ENCODE measurements around the gene HSH2D. TPM values are rescaled to one million over a fixed set of nuclear protein-coding genes. Genes with fewer than 3 reads are reported as not detected.

HSH2D gene
- polyA plus RNA-seq, 1 donor: 0.30 TPM

Other genes starting within 250 kb of the HSH2D start
- not detected for gene CYP4F2, start 245.6 kb upstream of the HSH2D start, polyA plus RNA-seq (ENCODE audit: insufficient read length)
- not detected for gene CYP4F11, start 209.2 kb upstream of the HSH2D start, polyA plus RNA-seq (ENCODE audit: insufficient read length)
- gene OR10H4, start 194.7 kb upstream of the HSH2D start, polyA plus RNA-seq (ENCODE audit: insufficient read length): not detected
- 162 TPM for gene TPM4, start 67.2 kb upstream of the HSH2D start, polyA plus RNA-seq (ENCODE audit: insufficient read length)
- 30.4 TPM for gene RAB8A, start 31.8 kb upstream of the HSH2D start, polyA plus RNA-seq (ENCODE audit: insufficient read length)
- gene CIB3, start 29.8 kb downstream of the HSH2D start, polyA plus RNA-seq (ENCODE audit: insufficient read length): not detected
- gene FAM32A, start 41.7 kb downstream of the HSH2D start, polyA plus RNA-seq (ENCODE audit: insufficient read length): 63.2 TPM
- 40.1 TPM for gene AP1M1, start 54.2 kb downstream of the HSH2D start, polyA plus RNA-seq (ENCODE audit: insufficient read length)
- 48.2 TPM for gene KLF2, start 181.1 kb downstream of the HSH2D start, polyA plus RNA-seq (ENCODE audit: insufficient read length)